HEK293T (cell line): ENCODE data around the gene TMED9.

Experiments used
- BHLHE40 ChIP-seq: fragments of 450-650 bp; IDR thresholded peaks from 2 replicates; pipeline ENCODE4 v1.6.1; 2016; ENCODE audit warnings: mild to moderate bottlenecking, moderate library complexity, borderline replicate concordance
- FOXM1 ChIP-seq: fragments of 450-650 bp; IDR thresholded peaks from 2 replicates; pipeline ENCODE4 v1.6.1; 2017; ENCODE audit warnings: mild to moderate bottlenecking, borderline replicate concordance
- SUZ12 ChIP-seq: fragments of 450-650 bp; IDR thresholded peaks from 2 replicates; pipeline ENCODE4 v1.6.1; 2016; ENCODE audit warnings: mild to moderate bottlenecking
- TF ChIP-seq, protein P1 (sequence below): fragments of 450-650 bp; IDR thresholded peaks from 2 replicates; pipeline ENCODE4 v1.6.1; 2016

DNA sequence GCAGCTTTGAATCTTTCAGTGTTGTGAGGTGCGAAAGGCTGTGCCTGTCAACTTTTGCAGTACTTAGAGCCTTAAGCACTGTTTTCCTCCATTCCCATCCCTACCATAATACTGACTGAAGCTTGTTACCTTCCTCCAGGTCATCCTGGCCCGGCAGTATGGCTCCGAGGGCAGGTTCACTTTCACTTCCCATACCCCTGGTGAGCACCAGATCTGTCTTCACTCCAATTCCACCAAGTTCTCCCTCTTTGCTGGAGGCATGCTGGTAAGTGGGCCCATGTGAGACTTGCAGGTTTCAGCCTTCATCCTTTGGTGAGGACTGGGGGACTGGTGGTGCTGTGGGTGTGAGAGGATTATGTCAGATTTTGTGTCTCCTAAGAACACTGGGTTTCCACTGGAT, 1.5 kb downstream of the TMED9 start:
- TF ChIP-seq SUZ12 (no peak), FOXM1 (no peak), BHLHE40 (no peak)
- TF ChIP-seq, protein P1, sequence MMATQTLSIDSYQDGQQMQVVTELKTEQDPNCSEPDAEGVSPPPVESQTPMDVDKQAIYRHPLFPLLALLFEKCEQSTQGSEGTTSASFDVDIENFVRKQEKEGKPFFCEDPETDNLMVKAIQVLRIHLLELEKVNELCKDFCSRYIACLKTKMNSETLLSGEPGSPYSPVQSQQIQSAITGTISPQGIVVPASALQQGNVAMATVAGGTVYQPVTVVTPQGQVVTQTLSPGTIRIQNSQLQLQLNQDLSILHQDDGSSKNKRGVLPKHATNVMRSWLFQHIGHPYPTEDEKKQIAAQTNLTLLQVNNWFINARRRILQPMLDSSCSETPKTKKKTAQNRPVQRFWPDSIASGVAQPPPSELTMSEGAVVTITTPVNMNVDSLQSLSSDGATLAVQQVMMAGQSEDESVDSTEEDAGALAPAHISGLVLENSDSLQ: no peak
